CD4-positive, alpha-beta T cell (primary cell): ENCODE results near the gene STEAP1. TPM values are rescaled to one million over a fixed set of nuclear protein-coding genes. Genes with fewer than 3 reads are reported as not detected.
"Not testable (repeated sequence)": the region's sequence is repeated elsewhere in the genome, so short reads cannot be mapped to it uniquely, and the experiment has no call there.

Source experiments
- ATAC-seq: fragments of 200-7000 bp; cut with Tn5 transposase; one replicate; pipeline ENCODE4 v1.10.0; 2022; ENCODE audit warnings: mild to moderate bottlenecking; ENCODE audit not compliant: poor library complexity
- CTCF ChIA-PET: fragments of 350-600 bp; sonication (Branson Sonifier 250); formaldehyde crosslinking; loops from one replicate; lab custom pipeline; 2021; ENCODE audit warnings: antibody characterized with exemption, inconsistent platforms; lab: Charles Lee
- POLR2A ChIA-PET: fragments of 350-600 bp; sonication (Branson Sonifier 250); formaldehyde crosslinking; loops from one replicate; lab custom pipeline; 2021; ENCODE audit warnings: antibody characterized with exemption, inconsistent platforms; lab: Charles Lee
- DNase-seq, 14 experiments: peaks; one replicate each; pipeline ENCODE4 v3.0.0-alpha.2; 2013 to 2020; ENCODE audit warnings: mixed read lengths in 2 of 14
- H3K27ac ChIP-seq, 2 donors: one replicate each; pipeline versions ENCODE4 v1.5.1 to v1.7.0; 2013; ENCODE audit warnings: low read length in 2 of 2, low read depth in 1 of 2, mild to moderate bottlenecking in 1 of 2
- H3K27me3 ChIP-seq, 2 experiments: 1 replicate in 1 of 2; 2 replicates in 1 of 2; pipeline versions ENCODE4 v1.6.1 to v1.7.0; 2013; ENCODE audit warnings: low read length in 2 of 2, control low read depth in 1 of 2, mild to moderate bottlenecking in 1 of 2, moderate library complexity in 1 of 2; ENCODE audit not compliant: insufficient read depth in 2 of 2, control insufficient read depth in 1 of 2
- H3K36me3 ChIP-seq: one replicate; pipeline ENCODE4 v1.6.1; 2013; ENCODE audit warnings: low read length, control low read depth; ENCODE audit not compliant: insufficient read depth
- H3K4me1 ChIP-seq: one replicate; pipeline ENCODE4 v1.6.1; 2013; ENCODE audit warnings: low read length, control low read depth; ENCODE audit not compliant: insufficient read depth
- H3K4me3 ChIP-seq: one replicate; pipeline ENCODE4 v1.5.1; 2013; ENCODE audit warnings: mild to moderate bottlenecking, low read length, moderate library complexity
- H3K9me3 ChIP-seq, 2 experiments: 1 replicate in 1 of 2; 2 replicates in 1 of 2; pipeline versions ENCODE4 v1.6.1 to v1.7.0; 2013; ENCODE audit warnings: low read length in 2 of 2, mild to moderate bottlenecking in 2 of 2, control low read depth in 1 of 2, moderate library complexity in 1 of 2; ENCODE audit not compliant: control insufficient read depth in 1 of 2, insufficient read depth in 1 of 2
- H3K27ac Mint-ChIP-seq: one replicate; pipeline ENCODE4 v1.8.0; 2020; ENCODE audit warnings: mixed read lengths
- H3K27me3 Mint-ChIP-seq: one replicate; pipeline ENCODE4 v1.8.0; 2021; ENCODE audit warnings: mixed read lengths
- H3K36me3 Mint-ChIP-seq: one replicate; pipeline ENCODE4 v1.8.0; 2021; ENCODE audit warnings: low read depth, mixed read lengths
- H3K4me1 Mint-ChIP-seq: one replicate; pipeline ENCODE4 v1.8.0; 2021; ENCODE audit warnings: low read depth, mixed read lengths
- H3K4me3 Mint-ChIP-seq: one replicate; pipeline ENCODE4 v1.8.0; 2020; ENCODE audit warnings: mild to moderate bottlenecking, mixed read lengths
- H3K9me3 Mint-ChIP-seq: one replicate; pipeline ENCODE4 v1.8.0; 2020; ENCODE audit warnings: mixed read lengths
- intact Hi-C, 2 experiments: fragments of 100-400 bp; cut with DNase I in 1 of 2; cut with micrococcal nuclease in 1 of 2; formaldehyde crosslinking; loops; one replicate each; pipeline versions ENCODE4 v1.15.1 to v1.9.0; 2023 to 2025; cut with DNase I, micrococcal nuclease
- total RNA-seq, 174 experiments: library from RNA in 2 of 174; stranded (reverse) in 2 of 174; gene quantifications; one replicate each; pipeline ENCODE4 v1.2.3 and lab custom pipeline; 2021 to 2026
- TF ChIP-seq, protein P1 (sequence below): fragments of 200-600 bp; IDR thresholded peaks from one replicate; pipeline ENCODE4 v1.8.0; 2022; ENCODE audit warnings: antibody characterized with exemption, mild to moderate bottlenecking

STEAP1 gene
- total RNA-seq, 2 experiments from 2014 or later = not detected

DNA sequence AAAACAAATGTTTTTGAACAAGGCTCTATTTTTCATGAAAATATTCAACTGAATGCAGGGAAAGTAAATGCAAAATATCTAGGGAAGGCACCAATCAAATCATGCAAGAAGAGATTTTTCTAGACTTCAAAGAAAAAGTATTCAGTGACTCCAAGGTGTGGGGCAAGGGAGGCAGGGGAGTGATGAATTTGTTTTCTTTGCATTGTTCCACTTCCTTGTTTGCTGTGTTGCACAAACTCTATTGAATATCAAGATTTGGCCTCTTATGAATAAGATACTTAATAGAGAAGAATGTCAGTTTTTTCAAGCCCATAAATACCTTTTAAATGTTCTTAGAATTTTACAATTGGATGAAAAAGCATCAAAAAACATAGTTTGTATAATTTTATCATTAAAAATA lies 26.4 kb downstream of the STEAP1 start:
- Mint-ChIP-seq H3K27me3 (peaks cover 6% of the 10 kb centered on the region), H3K27ac (no peak overlapping the region), H3K4me3 (no peak overlapping the region), H3K4me1 (no peaks in the 10 kb centered on the region), H3K36me3 (no peaks in the 10 kb centered on the region), H3K9me3 (no peaks in the 10 kb centered on the region)
- DNase-seq (no peak), ATAC-seq (no peak)
- Histone ChIP-seq H3K9me3 (peaks cover 3 to 14% of the 10 kb centered on the region in 2 experiments), H3K27me3 (no peaks in the 10 kb centered on the region), H3K27ac (no peak overlapping the region), H3K4me1 (no peaks in the 10 kb centered on the region), H3K4me3 (no peak overlapping the region), H3K36me3 (no peaks in the 10 kb centered on the region)
- CTCF ChIA-PET = no interaction called here
- POLR2A ChIA-PET = no interaction called here
- intact Hi-C loops = no loop called here
- TF ChIP-seq, protein P1, sequence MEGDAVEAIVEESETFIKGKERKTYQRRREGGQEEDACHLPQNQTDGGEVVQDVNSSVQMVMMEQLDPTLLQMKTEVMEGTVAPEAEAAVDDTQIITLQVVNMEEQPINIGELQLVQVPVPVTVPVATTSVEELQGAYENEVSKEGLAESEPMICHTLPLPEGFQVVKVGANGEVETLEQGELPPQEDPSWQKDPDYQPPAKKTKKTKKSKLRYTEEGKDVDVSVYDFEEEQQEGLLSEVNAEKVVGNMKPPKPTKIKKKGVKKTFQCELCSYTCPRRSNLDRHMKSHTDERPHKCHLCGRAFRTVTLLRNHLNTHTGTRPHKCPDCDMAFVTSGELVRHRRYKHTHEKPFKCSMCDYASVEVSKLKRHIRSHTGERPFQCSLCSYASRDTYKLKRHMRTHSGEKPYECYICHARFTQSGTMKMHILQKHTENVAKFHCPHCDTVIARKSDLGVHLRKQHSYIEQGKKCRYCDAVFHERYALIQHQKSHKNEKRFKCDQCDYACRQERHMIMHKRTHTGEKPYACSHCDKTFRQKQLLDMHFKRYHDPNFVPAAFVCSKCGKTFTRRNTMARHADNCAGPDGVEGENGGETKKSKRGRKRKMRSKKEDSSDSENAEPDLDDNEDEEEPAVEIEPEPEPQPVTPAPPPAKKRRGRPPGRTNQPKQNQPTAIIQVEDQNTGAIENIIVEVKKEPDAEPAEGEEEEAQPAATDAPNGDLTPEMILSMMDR = no peak

- POLR2A ChIA-PET = no interaction called here
- no peak for ATAC-seq
- no peaks in the 10 kb centered on the region for H3K36me3 Mint-ChIP-seq
- no peak overlapping the region for H3K4me3 Mint-ChIP-seq
- CTCF ChIA-PET = no interaction called here
- Histone ChIP-seq H3K27me3 (no peaks in the 10 kb centered on the region), H3K27ac (no peak overlapping the region), H3K9me3 (peaks cover 0 to 6% of the 10 kb centered on the region in 2 experiments), H3K4me3 (no peak overlapping the region), H3K4me1 (no peaks in the 10 kb centered on the region), H3K36me3 (no peaks in the 10 kb centered on the region)
- H3K9me3 Mint-ChIP-seq = no peaks in the 10 kb centered on the region
- peaks cover 6% of the 10 kb centered on the region for H3K27me3 Mint-ChIP-seq
- intact Hi-C loops = no loop called here
- H3K27ac Mint-ChIP-seq = no peak overlapping the region
- no peaks in the 10 kb centered on the region for H3K4me1 Mint-ChIP-seq
- TF ChIP-seq, protein P1 = no peak
- DNase-seq = no peak
Measured at GRCh38 chr7:90181485-90181884, 27.2 kb downstream of the STEAP1 start.

DNA sequence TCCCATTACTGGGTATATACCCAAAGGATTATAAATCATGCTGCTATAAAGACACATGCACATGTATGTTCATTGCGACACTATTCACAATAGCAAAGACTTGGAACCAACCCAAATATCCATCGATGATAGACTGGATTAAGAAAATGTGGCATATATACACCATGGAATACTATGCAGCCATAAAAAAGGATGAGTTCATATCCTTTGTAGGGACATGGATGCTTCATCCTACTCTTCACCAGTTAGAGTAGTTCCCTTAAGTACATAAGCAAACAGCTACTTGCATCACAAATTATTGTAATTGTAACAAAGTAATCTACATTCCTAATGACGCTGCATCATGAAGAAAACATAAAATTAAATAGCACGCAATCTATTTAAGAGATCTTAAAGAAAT lies 32.0 kb downstream of the STEAP1 start:
- POLR2A ChIA-PET, H3K4me1 ChIP-seq, H3K27ac ChIP-seq, H3K36me3 Mint-ChIP-seq, CTCF ChIA-PET, DNase-seq, intact Hi-C loops, H3K27me3 Mint-ChIP-seq, H3K4me3 ChIP-seq, H3K4me1 Mint-ChIP-seq, H3K4me3 Mint-ChIP-seq, H3K9me3 Mint-ChIP-seq, H3K27me3 ChIP-seq, H3K36me3 ChIP-seq, H3K27ac Mint-ChIP-seq, H3K9me3 ChIP-seq, ATAC-seq: not testable (repeated sequence)

- Histone ChIP-seq H3K36me3 (no peaks in the 10 kb centered on the region), H3K4me3 (no peak overlapping the region), H3K9me3 (peaks cover 0 to 11% of the 10 kb centered on the region in 2 experiments), H3K4me1 (no peaks in the 10 kb centered on the region), H3K27me3 (no peaks in the 10 kb centered on the region), H3K27ac (no peak overlapping the region)
- ChIA-PET CTCF (no interaction called here), POLR2A (no interaction called here)
- Mint-ChIP-seq H3K9me3 (peaks cover 3% of the 10 kb centered on the region), H3K36me3 (no peaks in the 10 kb centered on the region), H3K27me3 (no peaks in the 10 kb centered on the region), H3K4me3 (no peak overlapping the region), H3K4me1 (no peaks in the 10 kb centered on the region), H3K27ac (no peak overlapping the region)
- intact Hi-C loops = no loop called here
- DNase-seq = no peak
- no peak for ATAC-seq
- TF ChIP-seq, protein P1 = no peak
Measured at GRCh38 chr7:90187507-90188050, 33.3 kb downstream of the STEAP1 start.
